Hair follicular keratinocyte (primary cell): ENCODE data around the gene WBP4. TPM values are rescaled to one million over a fixed set of nuclear protein-coding genes. Genes with fewer than 3 reads are reported as not detected.

Experiments
- total RNA-seq: library from RNA; depleted of rRNA; stranded (reverse); fragments of >200 nt; gene quantifications from 2 replicates; pipeline ENCODE4 v1.2.3, GENCODE V29; 2015

The WBP4 gene
- total RNA-seq: 7.1 and 7.3 TPM in 2 replicates

GRCh38 chr13:41061075-41061913 is at the start of gene WBP4:
Gene WBP4, plus strand, starts transcription at chr13:41061509. Its CDS starts 165 bp downstream, at chr13:41061674.

GRCh38 chr13:41019011-41019487 is 42.3 kb upstream of the WBP4 start, which contains the start of gene ELF1:
Gene ELF1, minus strand, starts transcription at chr13:41019316. Its CDS starts 37,262 bp downstream, at chr13:40982054.

GRCh38 chr13:41132512-41133152 is 71.3 kb downstream of the WBP4 start, which contains the start of gene KBTBD6:
Gene KBTBD6, minus strand, starts transcription at chr13:41132802. Its CDS starts 291 bp downstream, at chr13:41132511.

Other genes with a start within 250 kb of the WBP4 start
- gene ELF1, start 42.2 kb upstream of the WBP4 start, total RNA-seq: 20.2 and 30.8 TPM in 2 replicates
- 6.3 and 6.8 TPM in 2 replicates for gene KBTBD6, start 71.3 kb downstream of the WBP4 start, total RNA-seq
- 2.8 and 3.0 TPM in 2 replicates for gene KBTBD7, start 133.1 kb downstream of the WBP4 start, total RNA-seq
- 5.0 and 5.4 TPM in 2 replicates for gene MTRF1, start 202.1 kb downstream of the WBP4 start, total RNA-seq
- 3.8 and 4.5 TPM in 2 replicates for gene NAA16, start 249.8 kb downstream of the WBP4 start, total RNA-seq